DND-41 (cell line): ENCODE data around the gene FTSJ3.

Experiments used
- EZH2 ChIP-seq: IDR thresholded peaks from 3 replicates; pipeline ENCODE4 v1.6.1; 2012; ENCODE audit warnings: borderline replicate concordance, low read depth, mild to moderate bottlenecking, moderate library complexity, low read length, inconsistent platforms; ENCODE audit not compliant: severe bottlenecking
- TF ChIP-seq, protein P1 (sequence below): IDR thresholded peaks from 2 replicates; pipeline ENCODE4 v1.5.1; 2012; ENCODE audit warnings: borderline replicate concordance, low read length, moderate library complexity, mild to moderate bottlenecking; ENCODE audit not compliant: poor library complexity, severe bottlenecking; ENCODE audit errors: extremely low read depth

- TF ChIP-seq, protein P1, sequence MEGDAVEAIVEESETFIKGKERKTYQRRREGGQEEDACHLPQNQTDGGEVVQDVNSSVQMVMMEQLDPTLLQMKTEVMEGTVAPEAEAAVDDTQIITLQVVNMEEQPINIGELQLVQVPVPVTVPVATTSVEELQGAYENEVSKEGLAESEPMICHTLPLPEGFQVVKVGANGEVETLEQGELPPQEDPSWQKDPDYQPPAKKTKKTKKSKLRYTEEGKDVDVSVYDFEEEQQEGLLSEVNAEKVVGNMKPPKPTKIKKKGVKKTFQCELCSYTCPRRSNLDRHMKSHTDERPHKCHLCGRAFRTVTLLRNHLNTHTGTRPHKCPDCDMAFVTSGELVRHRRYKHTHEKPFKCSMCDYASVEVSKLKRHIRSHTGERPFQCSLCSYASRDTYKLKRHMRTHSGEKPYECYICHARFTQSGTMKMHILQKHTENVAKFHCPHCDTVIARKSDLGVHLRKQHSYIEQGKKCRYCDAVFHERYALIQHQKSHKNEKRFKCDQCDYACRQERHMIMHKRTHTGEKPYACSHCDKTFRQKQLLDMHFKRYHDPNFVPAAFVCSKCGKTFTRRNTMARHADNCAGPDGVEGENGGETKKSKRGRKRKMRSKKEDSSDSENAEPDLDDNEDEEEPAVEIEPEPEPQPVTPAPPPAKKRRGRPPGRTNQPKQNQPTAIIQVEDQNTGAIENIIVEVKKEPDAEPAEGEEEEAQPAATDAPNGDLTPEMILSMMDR = peak; percentile 22
- no peak for TF ChIP-seq EZH2
Measured at GRCh38 chr17:63774141-63774968, 53.1 kb downstream of the FTSJ3 start, which contains the start of gene DDX42.
